Mucosa of descending colon (tissue), 3 donors: ENCODE results near the gene BORCS5. TPM values are rescaled to one million over a fixed set of nuclear protein-coding genes. Genes with fewer than 3 reads are reported as not detected.

Experiments
- ATAC-seq: fragments of 200-7000 bp; cut with Tn5 transposase; one replicate; pipeline ENCODE4 v1.9.1; 2020; ENCODE audit warnings: mild to moderate bottlenecking, moderate library complexity
- DNase-seq, 3 donors: peaks; one replicate each; pipeline ENCODE4 v3.0.0-alpha.2; 2020
- H3K36me3 ChIP-seq: fragments of 200-600 bp; one replicate; pipeline ENCODE4 v1.8.0; 2021; ENCODE audit warnings: low read depth, mild to moderate bottlenecking
- H3K4me1 ChIP-seq: fragments of 200-600 bp; one replicate; pipeline ENCODE4 v1.8.0; 2021; ENCODE audit warnings: low read depth, mild to moderate bottlenecking
- H3K4me3 ChIP-seq: fragments of 200-600 bp; one replicate; pipeline ENCODE4 v1.8.0; 2021; ENCODE audit warnings: mild to moderate bottlenecking
- H3K9me3 ChIP-seq: fragments of 200-600 bp; one replicate; pipeline ENCODE4 v1.8.0; 2021; ENCODE audit warnings: mild to moderate bottlenecking
- CTCF ChIP-seq: fragments of 200-600 bp; IDR thresholded peaks from one replicate; pipeline ENCODE4 v1.8.0; 2022; ENCODE audit warnings: antibody characterized with exemption, mild to moderate bottlenecking
- intact Hi-C, 2 donors: fragments of 100-400 bp; cut with DNase I in 1 of 2; cut with micrococcal nuclease in 1 of 2; formaldehyde crosslinking; loops; one replicate each; pipeline versions ENCODE4 v1.11.0 to v1.11.1; 2022; cut with DNase I, micrococcal nuclease
- total RNA-seq, 3 donors: library from RNA; stranded (reverse); fragmentation: NEBNext Ultra II Directional in 2 of 3; extraction: Animal tissue kit (Norgen Biotek cat#: 25700) in 2 of 3; gene quantifications; one replicate each; pipeline versions ENCODE4 v1.2.1 to v1.2.4, GENCODE V29; 2021 to 2023
- donor health status: DM: no; HTN: no; CAD: no; lungs with moderate emphysema.
- donor health status: DM: no; HTN: no; CAD: no.
- donor health status: DM: no; HTN: yes; CAD: no.

The BORCS5 gene
- total RNA-seq, 3 donors from 2014 or later, result 12.1 to 18.1 (median 15.0) TPM

GRCh38 chr12:12423367-12423766 lies 66.5 kb downstream of the BORCS5 start:
- intact Hi-C loops, result no loop called here
- Histone ChIP-seq H3K36me3 (no peaks in the 10 kb centered on the region), H3K9me3 (peaks cover 13% of the 10 kb centered on the region), H3K4me1 (no peaks in the 10 kb centered on the region), H3K4me3 (no peak overlapping the region)
- ATAC-seq (no peak), DNase-seq (no peak)
- no peak for TF ChIP-seq CTCF

- intact Hi-C loops, result no loop called here
- no peak for ATAC-seq
- Histone ChIP-seq H3K36me3 (no peaks in the 10 kb centered on the region), H3K9me3 (peaks cover 13% of the 10 kb centered on the region), H3K4me3 (no peak overlapping the region), H3K4me1 (no peaks in the 10 kb centered on the region)
- TF ChIP-seq CTCF, result no peak
- no peak for DNase-seq
These were observed 68.1 kb downstream of the BORCS5 start for GRCh38 chr12:12425001-12425400.

- no peak for DNase-seq
- intact Hi-C loops, result no loop called here
- no peak for TF ChIP-seq CTCF
- H3K4me1 ChIP-seq, result no peaks in the 10 kb centered on the region
- H3K36me3 ChIP-seq, result no peaks in the 10 kb centered on the region
- peaks cover 13% of the 10 kb centered on the region for H3K9me3 ChIP-seq
- ATAC-seq, result peak; percentile 34
- H3K4me3 ChIP-seq, result no peak overlapping the region
These were observed 68.7 kb downstream of the BORCS5 start for GRCh38 chr12:12425616-12426015.

GRCh38 chr12:12427568-12427967 lies 70.7 kb downstream of the BORCS5 start:
- Histone ChIP-seq H3K4me3 (no peak overlapping the region), H3K36me3 (no peaks in the 10 kb centered on the region), H3K9me3 (peaks cover 13% of the 10 kb centered on the region), H3K4me1 (peaks cover 14% of the 10 kb centered on the region)
- TF ChIP-seq CTCF, result no peak
- no peak for ATAC-seq
- intact Hi-C loops, result no loop called here
- DNase-seq, result no peak

- intact Hi-C loops, result no loop called here
- ATAC-seq, result no peak
These were observed 71.2 kb downstream of the BORCS5 start for GRCh38 chr12:12428047-12428446.

More at GRCh38 chr12:12428047-12428446, 71.2 kb downstream of the BORCS5 start:
- TF ChIP-seq CTCF, result no peak
- peaks cover 9% of the 10 kb centered on the region for H3K9me3 ChIP-seq
- no peak for DNase-seq
- H3K4me3 ChIP-seq, result no peak overlapping the region
- H3K4me1 ChIP-seq, result peaks cover 19% of the 10 kb centered on the region
- H3K36me3 ChIP-seq, result no peaks in the 10 kb centered on the region
